GM18502 (cell line): ENCODE data around the gene MYO1D.

ENCODE experiments used
- ATAC-seq: cut with Tn5 transposase; IDR thresholded peaks from one replicate; pipeline ENCODE4 v1.9.1; 2021; ENCODE audit warnings: mild to moderate bottlenecking; ENCODE audit not compliant: unreplicated experiment, poor library complexity

MYO1D gene

GRCh38 chr17:32520737-32521404 lies 356.1 kb downstream of the MYO1D start:
- ATAC-seq: no peak

- no peak for ATAC-seq
These were observed 356.7 kb downstream of the MYO1D start for GRCh38 chr17:32520104-32520701.

- ATAC-seq: no peak
These were observed 357.5 kb downstream of the MYO1D start for GRCh38 chr17:32519228-32520103.

- no peak for ATAC-seq
These were observed 358.2 kb downstream of the MYO1D start for GRCh38 chr17:32518646-32519227.

GRCh38 chr17:32517982-32518381 lies 358.9 kb downstream of the MYO1D start:
- ATAC-seq: no peak

- ATAC-seq: no peak
These were observed 359.8 kb downstream of the MYO1D start for GRCh38 chr17:32516940-32517701.

GRCh38 chr17:32516450-32516849 lies 360.5 kb downstream of the MYO1D start:
- no peak for ATAC-seq

- ATAC-seq: no peak
These were observed 361.1 kb downstream of the MYO1D start for GRCh38 chr17:32515677-32516383.

GRCh38 chr17:32514606-32515005 lies 362.3 kb downstream of the MYO1D start:
- no peak for ATAC-seq

GRCh38 chr17:32513579-32513978 lies 363.3 kb downstream of the MYO1D start:
- no peak for ATAC-seq

GRCh38 chr17:32512328-32512727 lies 364.6 kb downstream of the MYO1D start:
- no peak for ATAC-seq

- no peak for ATAC-seq
These were observed 366.5 kb downstream of the MYO1D start for GRCh38 chr17:32510466-32510865.

- no peak for ATAC-seq
These were observed 368.0 kb downstream of the MYO1D start for GRCh38 chr17:32508926-32509325.

GRCh38 chr17:32504166-32504990 lies 372.5 kb downstream of the MYO1D start:
- ATAC-seq: peak; percentile 20

- peak; percentile 85 for ATAC-seq
These were observed 373.4 kb downstream of the MYO1D start for GRCh38 chr17:32503251-32504165.

- ATAC-seq: no peak
These were observed 374.2 kb downstream of the MYO1D start for GRCh38 chr17:32502710-32503109.

GRCh38 chr17:32502013-32502412 lies 374.9 kb downstream of the MYO1D start:
- no peak for ATAC-seq

GRCh38 chr17:32498391-32498790 lies 378.5 kb downstream of the MYO1D start:
- no peak for ATAC-seq
